Keratinocyte (primary cell): ENCODE results near the gene TMEM45B. TPM values are rescaled to one million over a fixed set of nuclear protein-coding genes. Genes with fewer than 3 reads are reported as not detected.
A peak's percentile ranks its signal among the peaks of the same experiment; 100 is the strongest.

Experiments
- DNase-seq: peaks from one replicate; pipeline ENCODE4 v3.0.0-alpha.2; 2011; ENCODE audit warnings: low read depth, missing footprints, low spot score
- FAIRE-seq: peaks from 2 replicates; lab custom pipeline; 2011; peaks lifted over from hg19 to GRCh38; lab: Jason Lieb, UNC
- H2AFZ ChIP-seq: 2 replicates; pipeline ENCODE4 v1.6.0; 2012; ENCODE audit warnings: low read length, control low read depth, inconsistent platforms; ENCODE audit not compliant: control insufficient read depth
- H3K27ac ChIP-seq: 2 replicates; pipeline ENCODE4 v1.5.1; 2011; ENCODE audit warnings: low read length; ENCODE audit not compliant: control insufficient read depth, insufficient read depth
- H3K27me3 ChIP-seq: 3 replicates; pipeline ENCODE4 v1.6.0; 2011; ENCODE audit warnings: low read length; ENCODE audit not compliant: control insufficient read depth, insufficient read depth; ENCODE audit errors: extremely low read depth
- H3K36me3 ChIP-seq, 2 experiments: 2 replicates in 1 of 2; 3 replicates in 1 of 2; pipeline ENCODE4 v1.5.1; 2011; ENCODE audit warnings: low read length in 2 of 2, mild to moderate bottlenecking in 1 of 2; ENCODE audit not compliant: control insufficient read depth in 2 of 2, insufficient read depth in 2 of 2; ENCODE audit errors: extremely low read depth in 1 of 2
- H3K4me1 ChIP-seq: 3 replicates; pipeline ENCODE4 v1.5.1; 2011; ENCODE audit warnings: low read length; ENCODE audit not compliant: control insufficient read depth, insufficient read depth; ENCODE audit errors: extremely low read depth
- H3K4me2 ChIP-seq: 3 replicates; pipeline ENCODE4 v1.6.0; 2011; ENCODE audit warnings: low read depth, low read length; ENCODE audit not compliant: control insufficient read depth, insufficient read depth; ENCODE audit errors: extremely low read depth
- H3K4me3 ChIP-seq, 3 experiments: fragments of 200-600 bp in 1 of 3; sonication (generic) in 1 of 3; 2 replicates in 2 of 3; 3 replicates in 1 of 3; pipeline ENCODE4 v1.5.1; 2011 to 2016; ENCODE audit warnings: low read length in 3 of 3, mild to moderate bottlenecking in 3 of 3, control low read depth in 2 of 3, inconsistent platforms in 1 of 3, low read depth in 1 of 3, mixed read lengths in 1 of 3, mixed run types in 1 of 3, moderate library complexity in 1 of 3; ENCODE audit not compliant: control insufficient read depth in 2 of 3, insufficient read depth in 2 of 3; ENCODE audit errors: extremely low read depth in 1 of 3
- H3K79me2 ChIP-seq: 2 replicates; pipeline ENCODE4 v1.6.0; 2012; ENCODE audit warnings: low read length; ENCODE audit not compliant: control insufficient read depth, insufficient read depth
- H3K9ac ChIP-seq: 3 replicates; pipeline ENCODE4 v1.6.0; 2011; ENCODE audit warnings: low read length; ENCODE audit not compliant: control insufficient read depth, insufficient read depth; ENCODE audit errors: extremely low read depth
- H3K9me1 ChIP-seq: 3 replicates; pipeline ENCODE4 v1.6.0; 2011; ENCODE audit warnings: low read length; ENCODE audit not compliant: control insufficient read depth, insufficient read depth; ENCODE audit errors: extremely low read depth
- H3K9me3 ChIP-seq: 2 replicates; pipeline ENCODE4 v1.5.1; 2012; ENCODE audit warnings: low read depth, low read length; ENCODE audit not compliant: control insufficient read depth
- H4K20me1 ChIP-seq: 3 replicates; pipeline ENCODE4 v1.6.0; 2011; ENCODE audit warnings: low read length; ENCODE audit not compliant: control insufficient read depth, insufficient read depth; ENCODE audit errors: extremely low read depth
- EZH2 ChIP-seq: IDR thresholded peaks from one replicate; pipeline ENCODE4 v1.6.1; 2012; ENCODE audit warnings: inconsistent platforms, mild to moderate bottlenecking, low read length, moderate library complexity
- dilution Hi-C: fragments of 300-500 bp; cut with MboI; formaldehyde crosslinking; loops from one replicate; pipeline ENCODE4 v1.7.0; 2020; ENCODE audit warnings: low sequenced_read_pairs; ENCODE audit not compliant: extremely low pct_ligation_motif_present
- polyA plus RNA-seq, 5 experiments: library from polyadenylated mRNA; depleted of rRNA in 3 of 5; stranded (reverse) in 3 of 5; stranded (forward) in 1 of 5; unstranded in 1 of 5; fragments of >200 nt; gene quantifications; 1 replicate in 1 of 5; 2 replicates in 3 of 5; 3 replicates in 1 of 5; pipeline versions ENCODE4 v1.2.1 to v1.2.3, GENCODE V29; 2011 to 2012; ENCODE audit warnings: missing spikeins in 2 of 5, low read depth in 1 of 5, low replicate concordance in 1 of 5
- TF ChIP-seq, protein P1 (sequence below), 3 experiments: IDR thresholded peaks in 1 of 3; conservative IDR thresholded peaks in 1 of 3; optimal IDR thresholded peaks in 1 of 3; 2 replicates in 2 of 3; 3 replicates in 1 of 3; pipeline versions ENCODE3 to v1.5.1; 2011; ENCODE audit warnings: low read length in 3 of 3, mild to moderate bottlenecking in 3 of 3, moderate library complexity in 2 of 3, control low read depth in 1 of 3, inconsistent platforms in 1 of 3; ENCODE audit not compliant: insufficient read depth in 2 of 3; ENCODE audit errors: extremely low read depth in 1 of 3

TMEM45B gene
- polyA plus RNA-seq, 1 donor (not counting 4 experiments of a cell fraction or from before 2014, with no cell fraction given): 2.6 TPM

DNA sequence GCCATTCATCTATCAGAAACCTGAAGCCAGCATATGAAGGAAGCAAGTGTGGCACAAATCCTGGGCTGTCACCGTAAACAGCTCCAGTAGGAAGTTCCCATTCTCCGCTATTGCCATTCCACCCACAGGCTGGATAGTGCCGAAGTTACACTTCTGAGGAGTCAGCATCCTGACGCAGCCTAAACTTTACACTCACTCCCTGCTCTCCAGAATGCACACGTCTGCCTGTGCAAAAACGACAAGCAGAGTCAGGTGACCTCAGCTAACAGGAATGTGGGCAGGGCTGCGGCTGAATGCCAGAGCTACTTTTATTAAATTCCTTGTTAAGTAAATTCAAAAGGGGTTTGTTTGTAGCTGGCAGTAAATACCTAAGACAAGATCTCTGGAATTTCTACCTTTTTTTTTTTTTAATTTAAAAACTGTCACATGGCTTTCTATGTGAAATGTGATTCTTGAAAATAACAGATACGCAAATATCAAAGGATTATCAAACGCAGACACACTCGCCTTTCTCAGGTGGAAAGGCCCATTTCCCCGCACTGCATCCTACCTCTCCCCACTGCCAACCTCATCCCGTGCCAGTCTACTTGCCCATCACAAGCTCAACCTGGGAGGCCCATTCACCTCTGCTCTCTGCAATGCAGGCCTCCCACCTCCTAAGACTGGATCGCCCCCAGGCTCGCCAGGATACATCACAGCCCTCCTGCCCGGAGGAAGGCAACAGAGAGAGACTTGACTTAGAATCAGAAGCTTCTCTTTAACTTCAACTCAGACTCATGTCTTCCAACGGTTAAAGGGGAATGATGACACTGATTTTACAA, 46.3 kb downstream of the TMEM45B start:
- DNase-seq (peak; percentile 95), FAIRE-seq (peak; percentile 96)
- Histone ChIP-seq H2AFZ (peak overlapping the region; percentile 2), H3K4me3 (peak overlapping the region in 2 of 3 experiments; percentile 3 to 53), H4K20me1 (no peaks in the 10 kb centered on the region), H3K4me2 (peak overlapping the region; percentile 76), H3K9ac (peak overlapping the region; percentile 66), H3K4me1 (peaks cover 19% of the 10 kb centered on the region), H3K9me3 (no peaks in the 10 kb centered on the region), H3K79me2 (no peaks in the 10 kb centered on the region), H3K27me3 (no peaks in the 10 kb centered on the region), H3K9me1 (no peaks in the 10 kb centered on the region), H3K27ac (peak overlapping the region; percentile 73), H3K36me3 (peaks cover 19 to 40% of the 10 kb centered on the region in 2 experiments)
- dilution Hi-C loops: no loop called here
- TF ChIP-seq, protein P1, sequence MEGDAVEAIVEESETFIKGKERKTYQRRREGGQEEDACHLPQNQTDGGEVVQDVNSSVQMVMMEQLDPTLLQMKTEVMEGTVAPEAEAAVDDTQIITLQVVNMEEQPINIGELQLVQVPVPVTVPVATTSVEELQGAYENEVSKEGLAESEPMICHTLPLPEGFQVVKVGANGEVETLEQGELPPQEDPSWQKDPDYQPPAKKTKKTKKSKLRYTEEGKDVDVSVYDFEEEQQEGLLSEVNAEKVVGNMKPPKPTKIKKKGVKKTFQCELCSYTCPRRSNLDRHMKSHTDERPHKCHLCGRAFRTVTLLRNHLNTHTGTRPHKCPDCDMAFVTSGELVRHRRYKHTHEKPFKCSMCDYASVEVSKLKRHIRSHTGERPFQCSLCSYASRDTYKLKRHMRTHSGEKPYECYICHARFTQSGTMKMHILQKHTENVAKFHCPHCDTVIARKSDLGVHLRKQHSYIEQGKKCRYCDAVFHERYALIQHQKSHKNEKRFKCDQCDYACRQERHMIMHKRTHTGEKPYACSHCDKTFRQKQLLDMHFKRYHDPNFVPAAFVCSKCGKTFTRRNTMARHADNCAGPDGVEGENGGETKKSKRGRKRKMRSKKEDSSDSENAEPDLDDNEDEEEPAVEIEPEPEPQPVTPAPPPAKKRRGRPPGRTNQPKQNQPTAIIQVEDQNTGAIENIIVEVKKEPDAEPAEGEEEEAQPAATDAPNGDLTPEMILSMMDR (optimal IDR thresholded peaks at IDR 0.05 in 1 of 3, IDR thresholded peaks at IDR 0.05 in 1 of 3, conservative IDR thresholded peaks at IDR 0.05 in 1 of 3; ENCODE audit: extremely low read depth in 1 of 3, insufficient read depth in 2 of 3, low read length in 3 of 3): no peak
- no peak for TF ChIP-seq EZH2

DNA sequence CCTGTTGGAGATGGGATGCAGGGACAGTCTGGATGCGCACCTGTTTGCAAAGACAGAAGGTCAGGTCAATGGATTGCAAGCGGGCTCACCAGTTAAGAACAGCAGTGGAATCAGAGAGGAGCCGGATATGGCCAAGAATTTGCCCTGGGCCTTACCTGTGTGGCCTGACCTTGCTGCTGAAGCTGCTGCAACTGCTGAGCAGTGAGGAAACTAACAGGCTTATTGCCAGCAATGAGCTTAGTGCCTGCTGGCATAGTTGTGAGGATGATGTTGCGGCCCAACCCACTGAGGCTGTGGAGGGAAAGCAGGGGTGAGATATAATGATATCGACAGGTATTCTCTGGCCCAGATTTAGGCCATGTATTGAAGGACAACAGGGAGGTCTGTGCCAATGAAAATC, 49.2 kb downstream of the TMEM45B start:
- TF ChIP-seq, protein P1 (optimal IDR thresholded peaks at IDR 0.05 in 1 of 3, IDR thresholded peaks at IDR 0.05 in 1 of 3, conservative IDR thresholded peaks at IDR 0.05 in 1 of 3; ENCODE audit: extremely low read depth in 1 of 3, insufficient read depth in 2 of 3, low read length in 3 of 3): no peak
- TF ChIP-seq EZH2: no peak
- Histone ChIP-seq H3K4me1 (peaks cover 19% of the 10 kb centered on the region), H3K9ac (no peak overlapping the region), H3K79me2 (no peaks in the 10 kb centered on the region), H4K20me1 (no peaks in the 10 kb centered on the region), H3K36me3 (peaks cover 27 to 31% of the 10 kb centered on the region in 2 experiments), H3K27me3 (no peaks in the 10 kb centered on the region), H3K9me3 (no peaks in the 10 kb centered on the region), H3K9me1 (no peaks in the 10 kb centered on the region), H2AFZ (no peak overlapping the region), H3K27ac (no peak overlapping the region), H3K4me2 (no peak overlapping the region), H3K4me3 (no peak overlapping the region)
- dilution Hi-C loops: no loop called here
- DNase-seq (no peak), FAIRE-seq (no peak)
